Smooth muscle cell (in vitro differentiated cells): ENCODE measurements around the gene TSSK6. TPM values are rescaled to one million over a fixed set of nuclear protein-coding genes. Genes with fewer than 3 reads are reported as not detected.

ENCODE experiments used
- DNase-seq: peaks from one replicate; lab custom pipeline; 2025; ENCODE audit not compliant: unreplicated experiment; lab: John Stamatoyannopoulos, UW
- H2AFZ ChIP-seq: fragments of 200-600 bp; sonication (generic); 2 replicates; pipeline ENCODE4 v1.6.0; 2016; ENCODE audit warnings: antibody characterized with exemption, low read depth, mild to moderate bottlenecking
- H3F3A ChIP-seq: fragments of 200-600 bp; sonication (generic); 2 replicates; pipeline ENCODE4 v1.6.0; 2017; ENCODE audit warnings: antibody characterized with exemption, low read depth
- H3K27ac ChIP-seq: fragments of 200-600 bp; sonication (generic); 2 replicates; pipeline ENCODE4 v1.5.1; 2016; ENCODE audit warnings: low read depth, mild to moderate bottlenecking
- H3K27me3 ChIP-seq: fragments of 200-600 bp; sonication (generic); 2 replicates; pipeline ENCODE4 v1.6.1; 2016; ENCODE audit warnings: low read depth, mild to moderate bottlenecking
- H3K36me3 ChIP-seq: fragments of 200-600 bp; sonication (generic); 2 replicates; pipeline ENCODE4 v1.5.1; 2016; ENCODE audit warnings: low read depth
- H3K4me1 ChIP-seq: fragments of 200-600 bp; sonication (generic); 2 replicates; pipeline ENCODE4 v1.5.1; 2016; ENCODE audit warnings: low read depth
- H3K4me2 ChIP-seq: fragments of 200-600 bp; sonication (generic); 2 replicates; pipeline ENCODE4 v1.6.0; 2016; ENCODE audit warnings: mild to moderate bottlenecking
- H3K4me3 ChIP-seq: fragments of 200-600 bp; sonication (generic); 2 replicates; pipeline ENCODE4 v1.5.1; 2016; ENCODE audit warnings: mild to moderate bottlenecking
- H3K79me2 ChIP-seq: fragments of 200-600 bp; sonication (generic); 2 replicates; pipeline ENCODE4 v1.6.0; 2016; ENCODE audit warnings: low read depth, mild to moderate bottlenecking
- H3K9ac ChIP-seq: fragments of 200-600 bp; sonication (generic); 2 replicates; pipeline ENCODE4 v1.6.0; 2016; ENCODE audit warnings: low read depth
- H3K9me3 ChIP-seq: fragments of 200-600 bp; sonication (generic); replicated peaks from 2 replicates; pipeline ENCODE4 v1.5.1; 2016; ENCODE audit warnings: low read depth
- H4K20me1 ChIP-seq: fragments of 200-600 bp; sonication (generic); 2 replicates; pipeline ENCODE4 v1.6.0; 2016; ENCODE audit warnings: low read depth
- CTCF ChIP-seq: fragments of 200-600 bp; sonication (generic); IDR thresholded peaks from 2 replicates; pipeline ENCODE4 v1.5.1; 2017; ENCODE audit warnings: borderline replicate concordance, mild to moderate bottlenecking, antibody characterized with exemption; ENCODE audit not compliant: insufficient read depth, poor library complexity, severe bottlenecking
- WGBS: methylation state at CpG from one replicate; pipeline ENCODE4 v1.1.7; 2016; ENCODE audit warnings: low lambda C conversion rate; 5-methylcytosine and 5-hydroxymethylcytosine counted together
- polyA plus RNA-seq: library from polyadenylated mRNA; unstranded; fragments of >200 nt; fragmentation: Nextera tagmentation; extraction: Ambion mirVana; gene quantifications from 2 replicates; pipeline ENCODE4 v1.2.1, GENCODE V29; 2016
- total RNA-seq: library from RNA; depleted of rRNA; stranded (reverse); fragments of >200 nt; gene quantifications from 2 replicates; pipeline ENCODE4 v1.2.3, GENCODE V29; 2014

The TSSK6 gene
- 1.3 and 5.4 TPM in 2 replicates for total RNA-seq
- 0.31 and 0.49 TPM in 2 replicates for polyA plus RNA-seq

GRCh38 chr19:19514881-19515641 lies at the start of gene TSSK6:
Gene TSSK6 (minus strand): TSS chr19:19515548. CDS start chr19:19515427, 121 bp downstream.
- no peaks in the 10 kb centered on the region for H3K9me3 ChIP-seq
- 98% methylated on average over 59 of the region's 74 CpGs for WGBS
- no peak for TF ChIP-seq CTCF

GRCh38 chr19:19563348-19563848 lies 48.0 kb upstream of the TSSK6 start:
- H3K9me3 ChIP-seq: no peaks in the 10 kb centered on the region
- H3K9ac ChIP-seq: no peak overlapping the region
- H3K4me2 ChIP-seq: no peak overlapping the region
- no peak for TF ChIP-seq CTCF
- H3K36me3 ChIP-seq: no peaks in the 10 kb centered on the region
- H3K27ac ChIP-seq: no peak overlapping the region
- H4K20me1 ChIP-seq: no peaks in the 10 kb centered on the region
- no peak overlapping the region for H3K4me3 ChIP-seq
- 96% methylated on average over 11 of the region's 17 CpGs for WGBS
- H3K79me2 ChIP-seq: no peaks in the 10 kb centered on the region
- no peaks in the 10 kb centered on the region for H3F3A ChIP-seq
- H2AFZ ChIP-seq: no peak overlapping the region
- no peak for DNase-seq
- no peaks in the 10 kb centered on the region for H3K4me1 ChIP-seq
- H3K27me3 ChIP-seq: no peaks in the 10 kb centered on the region

More at GRCh38 chr19:19514881-19515641, at the start of gene TSSK6:
- Histone ChIP-seq H3F3A (no peaks in the 10 kb centered on the region), H3K36me3 (no peaks in the 10 kb centered on the region), H2AFZ (peak within 1 kb of the TSS; percentile 56), H3K27ac (peak within 1 kb of the TSS; percentile 17), H3K4me3 (peak within 1 kb of the TSS; percentile 87), H3K9ac (peak within 1 kb of the TSS; percentile 75), H3K4me1 (peaks cover 9% of the 10 kb centered on the region), H3K27me3 (no peaks in the 10 kb centered on the region), H4K20me1 (peaks cover 20% of the 10 kb centered on the region), H3K4me2 (peak within 1 kb of the TSS; percentile 98), H3K79me2 (peaks cover 39% of the 10 kb centered on the region)
- DNase-seq: no peak

GRCh38 chr19:19562665-19563347 lies 47.5 kb upstream of the TSSK6 start:
- no peak overlapping the region for H3K4me2 ChIP-seq
- no peaks in the 10 kb centered on the region for H3K27me3 ChIP-seq
- no peaks in the 10 kb centered on the region for H3K9me3 ChIP-seq
- 93% methylated on average over 17 of the region's 17 CpGs for WGBS
- H3K4me1 ChIP-seq: no peaks in the 10 kb centered on the region
- H3F3A ChIP-seq: no peaks in the 10 kb centered on the region
- H4K20me1 ChIP-seq: no peaks in the 10 kb centered on the region
- no peaks in the 10 kb centered on the region for H3K79me2 ChIP-seq
- no peak overlapping the region for H3K27ac ChIP-seq
- no peaks in the 10 kb centered on the region for H3K36me3 ChIP-seq
- no peak for TF ChIP-seq CTCF
- H3K4me3 ChIP-seq: no peak overlapping the region
- H3K9ac ChIP-seq: no peak overlapping the region
- H2AFZ ChIP-seq: no peak overlapping the region
- no peak for DNase-seq
